Thoracic aorta (tissue), 2 donors: ENCODE measurements around the gene ZBTB44. TPM values are rescaled to one million over a fixed set of nuclear protein-coding genes. Genes with fewer than 3 reads are reported as not detected.

Experiments
- ATAC-seq: fragments of 150-250 bp; one replicate; pipeline ENCODE4 v1.8.0; 2017; ENCODE audit warnings: low read depth; ENCODE audit not compliant: insufficient number of reproducible peaks, low FRiP score
- DNase-seq: peaks from one replicate; pipeline ENCODE4 v3.0.0-alpha.2; 2020; ENCODE audit warnings: low spot score
- H3K27ac ChIP-seq, 2 donors: fragments of 200-600 bp; sonication (generic); 1 replicate in 1 of 2; 2 replicates in 1 of 2; pipeline ENCODE4 v1.5.1; 2016; ENCODE audit warnings: mild to moderate bottlenecking in 2 of 2, moderate library complexity in 2 of 2
- H3K27me3 ChIP-seq: fragments of 200-600 bp; sonication (generic); replicated peaks from 2 replicates; pipeline ENCODE4 v1.6.0; 2016; ENCODE audit warnings: mild to moderate bottlenecking; ENCODE audit not compliant: insufficient read depth
- H3K36me3 ChIP-seq: fragments of 200-600 bp; sonication (generic); one replicate; pipeline ENCODE4 v1.5.1; 2016
- H3K4me1 ChIP-seq, 2 donors: fragments of 200-600 bp; sonication (generic); 1 replicate in 1 of 2; 2 replicates in 1 of 2; pipeline versions ENCODE4 v1.5.1 to v1.6.0; 2016; ENCODE audit warnings: low read depth in 2 of 2, mild to moderate bottlenecking in 1 of 2; ENCODE audit not compliant: control insufficient read depth in 1 of 2
- H3K4me3 ChIP-seq: fragments of 200-600 bp; sonication (generic); 2 replicates; pipeline ENCODE4 v1.5.1; 2016; ENCODE audit warnings: mild to moderate bottlenecking
- H3K9me3 ChIP-seq: fragments of 200-600 bp; sonication (generic); 2 replicates; pipeline ENCODE4 v1.5.1; 2016
- CTCF ChIP-seq: fragments of 200-600 bp; sonication (generic); IDR thresholded peaks from one replicate; pipeline ENCODE4 v1.5.1; 2019; ENCODE audit warnings: antibody characterized with exemption
- total RNA-seq, 2 donors: library from RNA; depleted of rRNA; stranded (reverse); fragments of >200 nt; gene quantifications; one replicate each; pipeline versions ENCODE4 v1.1.0 to v1.2.3, GENCODE V29; 2016

Gene ZBTB44
- total RNA-seq, 2 donors from 2014 or later: 38.0 to 48.7 TPM

GRCh38 chr11:130227373-130227772 lies 87.3 kb downstream of the ZBTB44 start:
- no peak for DNase-seq
- ATAC-seq: no peak
- H3K9me3 ChIP-seq: no peaks in the 10 kb centered on the region
- no peak for TF ChIP-seq CTCF
- no peaks in the 10 kb centered on the region for H3K4me1 ChIP-seq
- H3K27ac ChIP-seq: no peak overlapping the region
- H3K27me3 ChIP-seq: no peaks in the 10 kb centered on the region
- no peak overlapping the region for H3K4me3 ChIP-seq
- peaks cover 3% of the 10 kb centered on the region for H3K36me3 ChIP-seq

GRCh38 chr11:130223291-130223971 lies 91.3 kb downstream of the ZBTB44 start:
- DNase-seq (no peak), ATAC-seq (no peak)
- Histone ChIP-seq H3K27me3 (no peaks in the 10 kb centered on the region), H3K36me3 (peaks cover 3% of the 10 kb centered on the region), H3K4me3 (no peak overlapping the region), H3K4me1 (no peaks in the 10 kb centered on the region), H3K27ac (no peak overlapping the region), H3K9me3 (no peaks in the 10 kb centered on the region)
- TF ChIP-seq CTCF: no peak

GRCh38 chr11:130220311-130221035 lies 94.2 kb downstream of the ZBTB44 start:
- H3K36me3 ChIP-seq: no peaks in the 10 kb centered on the region
- no peak for TF ChIP-seq CTCF
- H3K27me3 ChIP-seq: no peaks in the 10 kb centered on the region
- H3K4me1 ChIP-seq: no peaks in the 10 kb centered on the region
- H3K4me3 ChIP-seq: no peak overlapping the region
- no peaks in the 10 kb centered on the region for H3K9me3 ChIP-seq
- ATAC-seq (no peak), DNase-seq (no peak)
- H3K27ac ChIP-seq: no peak overlapping the region

GRCh38 chr11:130219148-130219547 lies 95.6 kb downstream of the ZBTB44 start:
- Histone ChIP-seq H3K27me3 (no peaks in the 10 kb centered on the region), H3K27ac (no peak overlapping the region), H3K4me1 (no peaks in the 10 kb centered on the region), H3K9me3 (no peaks in the 10 kb centered on the region), H3K36me3 (no peaks in the 10 kb centered on the region), H3K4me3 (no peak overlapping the region)
- DNase-seq (no peak), ATAC-seq (no peak)
- TF ChIP-seq CTCF: no peak

GRCh38 chr11:130218501-130219070 lies 96.1 kb downstream of the ZBTB44 start:
- Histone ChIP-seq H3K27ac (no peak overlapping the region), H3K4me3 (no peak overlapping the region), H3K27me3 (no peaks in the 10 kb centered on the region), H3K4me1 (no peaks in the 10 kb centered on the region), H3K9me3 (no peaks in the 10 kb centered on the region), H3K36me3 (no peaks in the 10 kb centered on the region)
- ATAC-seq (no peak), DNase-seq (no peak)
- no peak for TF ChIP-seq CTCF
